HG03520 (cell line): ENCODE results near the gene MACROD2.
"Not testable (repeated sequence)": the region's sequence is repeated elsewhere in the genome, so short reads cannot be mapped to it uniquely, and the experiment has no call there.

ENCODE experiments used
- ATAC-seq: cut with Tn5 transposase; IDR thresholded peaks from one replicate; pipeline ENCODE4 v1.9.1; 2021; ENCODE audit warnings: mild to moderate bottlenecking, moderate library complexity; ENCODE audit not compliant: unreplicated experiment

Gene MACROD2

DNA sequence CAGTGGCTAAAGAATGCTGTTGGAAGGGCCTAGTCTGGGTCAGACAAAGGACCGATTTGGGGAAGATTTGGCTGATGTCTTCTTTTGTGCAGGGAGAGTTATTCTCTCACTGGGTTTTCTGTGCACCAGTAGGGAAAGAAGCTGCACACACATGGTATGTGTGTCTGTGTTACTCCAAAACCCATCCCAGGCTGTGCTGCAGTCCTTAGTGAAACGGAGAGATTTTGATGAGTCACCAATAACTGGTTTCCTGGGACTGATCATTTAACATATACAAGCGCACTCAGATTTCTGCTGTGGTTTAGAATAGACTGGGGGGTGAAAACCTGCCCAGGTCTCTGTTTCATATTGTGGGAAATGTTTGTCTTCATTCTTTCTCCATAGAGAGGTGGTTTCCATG is 1528.1 kb downstream of the MACROD2 start:
- ATAC-seq: no peak

DNA sequence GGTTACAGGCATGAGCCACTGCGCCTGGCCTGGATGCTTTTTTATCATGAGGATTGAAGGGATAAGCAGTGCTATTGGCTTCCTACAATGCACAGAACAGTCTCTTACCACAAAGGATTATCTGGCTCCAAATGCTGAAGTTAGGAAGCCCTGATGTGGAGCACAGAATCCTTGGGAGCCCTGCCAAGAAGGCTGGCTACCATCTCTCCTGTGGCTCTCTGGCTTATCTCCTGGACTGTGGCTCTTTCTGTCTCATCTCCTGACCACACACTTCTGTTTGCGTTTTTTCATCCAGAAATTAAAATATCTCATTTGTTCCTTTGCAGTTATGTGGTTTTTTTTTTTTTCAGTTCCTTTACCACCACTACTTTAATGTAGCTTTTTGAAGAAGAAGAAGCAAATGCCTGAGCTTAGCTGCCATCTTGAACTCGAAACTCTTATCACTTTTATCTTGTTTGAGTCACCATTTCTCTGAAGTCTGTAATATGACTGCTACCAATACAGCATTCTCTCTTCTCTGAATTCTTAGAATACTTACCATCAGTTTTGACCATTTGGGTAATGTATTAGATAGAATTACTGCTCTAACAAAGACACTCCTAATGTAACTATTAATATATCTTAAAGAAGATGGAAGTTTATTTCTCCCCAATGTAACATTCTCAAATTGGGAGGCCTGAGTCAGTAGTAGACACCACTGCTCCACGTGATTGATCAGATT is 1533.2 kb downstream of the MACROD2 start:
- ATAC-seq: no peak

DNA sequence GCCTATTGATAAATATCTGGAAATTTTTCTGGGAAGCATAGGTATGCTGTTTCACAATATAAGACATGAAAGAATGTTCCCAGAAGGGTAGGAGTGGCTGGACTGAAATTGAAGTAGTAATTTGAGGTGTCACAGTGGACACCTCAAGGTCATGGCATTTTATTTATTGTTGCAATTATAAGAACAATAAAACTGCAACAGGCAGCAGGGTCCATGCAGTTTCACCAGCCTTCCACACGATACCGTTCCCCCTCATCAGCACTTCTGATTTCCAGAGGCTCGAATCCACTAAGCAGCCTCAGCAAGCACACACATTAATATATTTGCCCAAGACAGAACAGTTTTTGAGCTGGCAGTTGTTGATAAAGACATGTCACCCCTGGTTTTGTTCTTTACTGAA is 1540.5 kb downstream of the MACROD2 start:
- ATAC-seq: no peak

DNA sequence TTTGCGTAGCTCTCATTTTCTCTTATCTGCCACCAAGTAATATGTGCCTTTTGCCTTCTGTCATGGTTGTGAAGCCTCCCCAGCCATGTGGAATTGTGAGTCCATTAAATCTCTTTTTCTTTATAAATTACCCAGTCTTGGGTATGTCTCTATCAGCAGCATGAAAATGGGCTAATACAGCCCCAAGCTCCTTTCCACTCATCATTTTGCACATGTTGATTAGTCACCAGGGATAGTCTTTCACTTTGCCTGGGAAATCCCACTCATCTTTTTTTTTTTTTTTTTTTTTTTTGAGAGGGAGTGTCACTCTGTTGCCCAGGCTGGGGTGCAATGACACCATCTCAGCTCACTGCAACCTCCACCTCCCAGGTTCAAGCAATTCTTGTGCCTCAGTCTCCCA is 1541.9 kb downstream of the MACROD2 start:
- ATAC-seq: not testable (repeated sequence)

DNA sequence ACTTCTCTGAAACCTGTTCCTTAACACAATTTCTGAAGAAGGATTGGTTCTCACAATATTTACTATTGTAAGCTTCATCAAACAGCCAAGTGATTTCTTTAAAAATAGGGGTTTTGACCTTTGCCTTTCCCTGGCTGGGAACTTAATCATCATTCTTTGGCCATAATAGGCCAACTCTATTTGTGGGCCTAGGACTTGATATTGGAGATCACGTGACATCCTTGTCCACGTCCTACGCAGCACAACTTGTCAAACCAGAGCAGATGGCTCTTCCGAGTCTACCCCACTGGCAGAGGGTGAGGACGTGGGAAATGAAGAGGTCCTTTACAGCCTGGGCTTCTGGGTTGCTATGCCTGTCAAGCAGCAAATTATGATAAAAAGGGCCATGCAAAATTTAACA is 1547.3 kb downstream of the MACROD2 start:
- no peak for ATAC-seq

DNA sequence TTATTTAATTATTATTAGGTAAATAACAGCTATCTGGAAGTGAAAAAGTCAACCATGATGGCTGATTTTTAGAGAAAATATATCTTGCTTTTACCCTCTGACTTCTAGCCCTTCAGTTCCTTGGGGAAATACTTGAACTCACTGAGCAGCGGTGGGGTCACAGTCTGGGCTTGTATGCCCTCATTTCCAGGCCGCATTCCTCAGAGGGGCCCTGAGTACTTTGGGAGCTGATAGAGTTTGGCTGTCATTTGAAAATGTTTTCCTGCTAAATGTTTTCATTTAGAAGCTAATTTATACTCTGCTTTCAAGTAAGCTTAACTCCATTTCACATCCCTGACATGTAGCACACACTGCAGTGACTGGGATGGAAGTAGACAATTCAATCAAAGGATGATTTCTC is 1549.4 kb downstream of the MACROD2 start:
- no peak for ATAC-seq

DNA sequence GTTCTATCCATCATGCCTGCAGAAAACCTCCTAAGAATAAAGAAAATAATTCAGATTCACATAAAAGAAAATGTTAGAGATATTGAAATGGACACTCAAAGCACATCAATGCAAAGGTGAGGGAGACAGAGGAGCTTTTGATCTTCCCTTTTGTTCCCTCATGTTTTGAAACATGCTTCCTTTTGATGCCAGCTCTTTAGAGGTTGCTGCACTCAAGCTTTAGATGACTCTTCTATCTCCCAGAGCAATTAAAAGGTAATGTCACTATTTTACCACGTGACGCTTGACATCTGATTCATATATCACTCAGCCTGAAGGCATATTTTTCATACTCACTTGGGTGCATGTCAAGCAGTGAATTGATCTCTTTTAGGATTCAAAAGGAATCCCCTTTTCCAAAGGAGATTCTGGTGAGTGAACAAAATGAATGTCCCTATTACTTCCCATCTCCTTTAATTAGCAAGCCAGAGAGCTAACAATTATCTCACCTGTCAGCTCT is 1551.3 kb downstream of the MACROD2 start:
- ATAC-seq: no peak

DNA sequence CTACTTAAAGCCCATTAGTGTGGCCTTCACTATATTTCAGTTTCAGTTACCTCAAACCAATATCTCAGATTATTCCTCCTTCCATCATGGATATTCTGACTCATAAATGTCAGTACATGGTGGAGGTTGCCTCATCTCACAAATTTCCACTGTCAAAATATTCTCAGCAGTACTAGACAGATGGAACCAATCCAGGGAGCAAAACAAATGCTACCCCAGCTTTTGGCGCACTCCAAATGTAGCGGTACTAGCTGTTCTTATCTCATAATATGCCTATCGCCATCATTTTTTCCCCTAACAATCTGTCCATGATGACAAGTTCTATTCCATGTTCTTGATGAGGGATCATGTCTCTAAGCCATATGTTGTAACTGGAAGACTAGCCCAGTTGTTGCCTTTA is 1551.8 kb downstream of the MACROD2 start:
- ATAC-seq: no peak

DNA sequence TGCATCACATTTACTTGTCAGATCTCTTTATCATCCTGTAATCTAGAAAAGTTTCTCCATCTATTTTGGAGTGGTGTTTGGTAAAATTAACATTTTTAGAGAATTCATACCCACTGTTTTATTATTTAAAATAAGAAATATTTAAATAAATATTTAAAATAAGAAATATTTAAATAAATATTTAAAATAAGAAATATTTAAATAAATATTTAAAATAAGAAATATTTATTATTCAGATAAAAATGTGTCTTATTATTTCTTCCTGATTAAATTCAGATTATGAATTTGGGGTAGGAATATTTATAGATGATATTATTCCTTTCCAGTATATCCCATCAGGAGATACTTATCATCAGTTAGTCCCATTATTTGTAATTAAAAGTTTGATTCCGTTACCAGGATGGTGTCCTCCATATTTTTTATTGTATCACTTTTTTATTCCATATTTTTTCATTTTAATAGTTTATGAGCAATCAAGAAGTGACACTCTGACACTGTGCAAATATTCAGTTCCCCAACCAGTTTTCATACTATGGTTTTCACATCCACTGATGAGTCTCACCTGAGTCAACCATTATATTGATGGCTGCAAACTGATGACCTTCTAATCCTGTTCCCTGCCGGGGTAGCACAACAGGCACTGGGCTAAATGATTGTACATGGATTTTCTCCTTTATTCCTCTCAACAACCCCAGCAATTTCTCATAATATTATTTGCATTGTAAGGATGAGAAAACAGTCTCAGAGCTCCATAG is 1555.0 kb downstream of the MACROD2 start:
- no peak for ATAC-seq

DNA sequence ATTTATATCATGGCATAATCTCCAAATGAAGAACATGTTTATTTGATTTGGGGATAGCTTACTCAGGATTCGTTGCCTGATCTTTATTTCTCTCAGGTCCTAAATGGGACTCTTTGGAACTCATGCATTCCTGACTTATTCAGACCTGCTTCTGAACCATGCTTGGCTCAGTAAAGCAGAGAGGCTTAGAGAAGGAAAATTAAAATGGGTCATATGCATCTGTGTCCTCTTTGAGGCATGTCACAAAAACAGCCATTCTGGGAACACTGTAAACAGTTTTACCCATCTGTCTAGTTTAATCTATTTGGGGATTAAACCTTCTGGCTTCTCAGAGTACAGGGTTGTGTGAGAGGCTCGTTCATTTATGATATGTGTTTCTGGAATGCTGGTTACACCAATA is 1560.6 kb downstream of the MACROD2 start:
- no peak for ATAC-seq

DNA sequence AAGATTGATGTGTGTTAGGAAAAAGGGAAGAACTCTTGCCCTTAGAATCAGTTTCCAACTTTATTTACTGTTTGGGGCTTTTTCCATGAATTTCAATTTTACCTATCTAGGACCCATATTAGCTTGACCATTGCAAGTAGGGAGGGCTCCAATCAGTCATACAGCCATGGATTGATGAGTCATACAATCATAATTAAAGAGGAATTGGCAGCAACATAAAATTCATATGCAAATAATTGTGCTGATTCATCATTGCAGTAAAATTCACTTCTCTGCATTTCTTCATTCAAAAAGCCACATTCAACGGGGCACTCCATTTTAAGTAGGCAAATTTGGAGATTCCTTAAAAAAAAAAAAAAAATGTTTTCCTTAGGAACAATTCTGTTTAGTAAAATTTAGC is 1561.6 kb downstream of the MACROD2 start:
- ATAC-seq: no peak

DNA sequence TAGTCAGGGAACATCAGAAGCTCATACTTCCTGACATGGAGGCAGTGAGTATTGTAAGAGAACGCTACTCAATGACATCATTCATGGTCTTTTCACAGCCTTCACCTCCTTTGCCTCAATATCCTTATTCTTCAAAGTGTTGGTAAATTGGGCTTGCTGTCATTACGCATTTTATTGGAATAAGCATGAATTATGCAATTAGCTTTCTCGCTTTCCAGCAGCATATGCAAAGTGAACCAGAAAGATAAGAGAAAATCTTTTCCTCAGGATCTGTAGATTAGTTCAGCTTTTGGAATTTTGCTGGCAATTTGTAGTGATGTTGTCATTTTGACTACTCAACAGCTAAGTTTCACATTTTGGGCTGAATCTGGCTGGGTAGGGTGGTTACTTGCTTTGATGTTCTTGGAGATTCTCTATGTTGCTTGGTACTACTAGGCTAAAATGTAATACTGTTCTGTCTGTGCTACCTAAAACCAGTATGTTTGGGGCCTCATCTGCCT is 1565.8 kb downstream of the MACROD2 start:
- no peak for ATAC-seq

DNA sequence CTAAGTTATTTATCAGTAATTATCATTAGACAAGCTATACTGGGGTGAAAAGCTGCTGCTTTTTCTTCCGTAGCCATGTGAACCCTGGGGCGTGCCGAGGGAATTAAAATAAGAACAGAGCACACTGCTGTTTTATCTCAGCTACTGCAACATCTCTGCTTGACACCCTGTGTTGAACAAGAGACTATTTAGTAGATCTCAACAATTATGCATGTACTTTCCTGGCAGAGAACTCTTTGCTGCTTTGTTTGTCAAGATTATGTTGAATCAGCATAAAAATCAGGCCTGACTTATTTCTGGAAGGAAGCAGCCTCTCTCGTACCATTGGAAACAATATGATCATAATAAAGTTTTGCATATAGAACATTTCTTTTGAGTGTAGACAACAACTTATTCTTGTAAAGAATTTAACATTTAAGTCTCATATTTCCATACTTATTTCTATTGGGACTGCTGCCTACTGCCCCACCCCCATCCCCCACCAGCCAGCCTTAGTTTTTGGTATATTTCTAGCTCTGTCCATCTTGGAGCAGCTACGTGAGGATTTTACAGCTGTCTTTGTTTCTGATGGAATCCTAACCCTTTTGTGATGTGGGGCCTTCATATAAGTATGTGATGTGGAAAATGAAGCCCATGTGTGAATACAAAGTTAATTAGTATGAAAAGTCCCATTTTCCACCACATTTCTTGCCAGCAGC is 1566.5 kb downstream of the MACROD2 start:
- ATAC-seq: no peak

DNA sequence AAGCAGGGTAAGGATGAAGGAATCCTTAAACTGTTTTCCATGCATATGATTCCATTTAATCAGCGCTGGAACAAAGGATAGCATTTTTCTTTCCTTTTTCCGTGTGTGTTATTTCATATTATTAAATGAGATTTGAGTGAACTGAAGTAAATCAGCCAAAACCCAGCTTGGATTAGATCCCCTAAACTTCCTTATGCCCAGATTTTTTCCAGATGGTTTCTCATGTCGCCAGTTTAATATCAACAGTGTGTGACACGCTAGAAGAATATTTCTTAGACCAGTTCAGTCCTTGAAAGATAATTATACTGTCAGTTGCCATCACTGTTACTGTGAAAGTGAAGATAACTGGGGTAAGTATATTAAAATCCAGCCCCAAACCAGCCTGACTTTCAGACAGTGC is 1568.5 kb downstream of the MACROD2 start:
- no peak for ATAC-seq

DNA sequence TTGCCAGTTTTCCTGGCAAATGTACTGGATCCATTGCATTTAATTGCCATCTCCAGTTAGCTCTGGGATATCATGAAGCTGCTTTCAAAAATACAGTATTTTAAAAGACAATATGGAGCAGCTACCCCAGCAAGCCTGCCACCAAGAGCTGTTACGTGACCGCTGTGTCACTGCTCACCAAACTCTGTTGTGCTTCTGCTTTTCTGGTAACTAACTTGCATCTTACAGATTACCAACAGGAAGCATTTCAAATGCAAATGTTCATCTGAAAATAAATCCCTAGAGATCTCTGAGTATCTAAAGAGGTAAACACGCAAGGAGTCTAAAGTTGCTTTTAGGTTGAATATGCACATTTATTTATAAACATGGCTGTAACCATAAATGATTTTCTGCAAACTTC is 1569.7 kb downstream of the MACROD2 start:
- ATAC-seq: peak; percentile 87

DNA sequence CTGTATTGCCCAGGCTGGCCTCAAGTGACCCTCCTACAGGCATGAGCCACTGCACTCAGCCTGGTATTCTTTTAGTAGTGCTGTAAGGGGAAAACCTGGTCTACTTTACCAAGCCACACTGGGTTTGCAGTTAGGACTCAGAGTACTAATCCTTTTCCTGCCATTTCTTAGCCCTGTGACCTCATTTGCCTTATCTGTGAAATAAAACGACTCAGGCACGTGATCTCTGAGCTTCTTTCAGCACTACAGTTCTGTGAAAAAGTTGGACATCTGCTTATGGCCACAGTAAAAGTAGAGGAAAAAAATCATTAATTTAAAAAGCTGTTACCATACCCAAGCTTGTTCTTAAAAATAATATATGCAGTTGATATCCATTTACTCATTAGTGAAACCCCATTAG is 1570.5 kb downstream of the MACROD2 start:
- no peak for ATAC-seq

DNA sequence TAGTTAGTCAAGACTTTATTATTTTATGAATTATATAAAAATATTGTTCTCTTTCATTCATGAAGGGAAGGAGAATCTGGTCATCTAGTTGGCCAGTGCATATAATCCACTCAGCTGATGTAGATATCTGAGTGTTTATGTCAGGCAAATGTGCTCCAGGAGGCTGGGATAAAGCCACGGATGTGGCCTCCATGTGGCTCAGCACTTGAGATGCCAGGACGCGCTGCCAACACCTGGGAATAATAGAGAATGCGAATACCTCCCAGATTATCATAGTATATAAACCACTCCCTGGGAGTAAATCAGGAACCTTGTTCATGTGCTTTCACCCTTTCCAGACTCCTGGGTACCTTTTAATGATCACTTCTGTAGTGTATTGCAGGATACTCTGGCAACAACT is 1571.9 kb downstream of the MACROD2 start:
- no peak for ATAC-seq

DNA sequence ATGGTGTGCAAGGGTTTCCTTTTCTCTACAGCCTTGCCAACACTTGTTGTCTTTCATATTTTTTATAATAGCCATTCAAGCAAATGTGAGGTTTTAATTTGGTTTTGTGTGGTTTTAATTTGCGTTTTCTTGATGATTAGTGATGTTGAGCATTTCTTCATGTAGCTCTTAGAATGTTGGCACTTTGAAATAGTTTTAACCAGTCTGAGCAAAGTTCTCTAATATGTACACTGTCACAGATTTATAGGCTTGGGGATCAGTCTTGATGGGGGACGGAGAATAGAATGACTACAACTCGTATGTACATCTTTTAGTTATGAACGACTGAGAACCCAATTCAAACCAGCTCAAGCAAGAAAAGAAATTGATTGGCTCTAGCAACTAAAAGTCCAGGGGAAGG is 1574.8 kb downstream of the MACROD2 start:
- no peak for ATAC-seq

DNA sequence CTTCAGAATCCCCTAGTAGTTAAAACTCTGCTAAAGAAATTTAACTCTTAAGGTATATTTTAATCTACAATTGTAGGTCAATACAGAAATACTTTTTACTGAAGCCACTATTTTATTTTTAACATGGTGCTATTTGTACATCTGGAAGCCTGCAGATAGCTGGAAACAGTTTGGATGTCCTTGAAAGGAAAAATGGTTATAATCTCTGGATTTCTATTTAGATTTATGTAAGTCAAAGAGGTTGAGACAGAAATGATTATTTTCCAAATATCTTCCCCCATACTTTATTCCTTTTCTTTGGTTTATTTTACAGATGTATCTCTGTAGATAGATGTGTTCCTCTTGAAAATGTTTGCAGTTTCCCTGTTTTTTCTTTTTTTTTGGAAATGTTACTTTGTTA is 1575.7 kb downstream of the MACROD2 start:
- ATAC-seq: no peak

DNA sequence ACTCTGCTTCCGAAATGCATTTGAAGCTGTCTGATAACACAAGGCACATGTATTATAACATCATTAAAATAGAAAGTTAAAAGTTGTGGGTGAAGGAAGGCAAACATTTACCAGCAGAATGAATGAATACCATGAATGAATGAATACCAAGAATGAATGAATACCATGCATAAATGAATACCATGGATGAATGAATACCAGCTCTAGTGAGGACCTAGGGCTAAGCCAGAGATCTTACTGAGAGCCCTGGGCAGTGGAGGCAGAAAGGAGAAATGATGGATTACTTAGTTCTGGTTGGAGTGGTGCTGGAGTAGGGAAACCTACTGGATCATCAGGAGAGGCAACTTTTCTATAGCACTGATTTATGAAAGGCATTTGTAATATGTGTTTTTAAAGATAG is 1579.9 kb downstream of the MACROD2 start:
- ATAC-seq: no peak

DNA sequence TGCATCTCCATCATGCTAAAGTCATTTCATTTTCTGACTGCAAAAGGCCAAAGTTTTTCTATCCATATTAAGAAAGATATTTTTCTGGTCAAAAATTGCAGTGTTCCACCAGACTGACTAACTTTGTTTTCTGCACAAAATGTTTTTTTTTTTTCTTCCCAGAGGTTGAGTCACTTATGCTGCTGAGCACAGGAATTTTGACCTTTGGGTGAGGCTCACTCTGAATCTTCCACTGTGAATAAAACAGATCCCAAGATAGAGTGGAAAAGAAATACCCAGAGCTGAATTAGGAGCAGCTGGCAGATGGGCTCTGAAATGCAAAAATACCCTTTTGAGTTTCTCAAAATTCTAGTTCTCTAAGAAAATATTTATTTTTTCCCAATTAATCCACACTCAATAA is 1581.1 kb downstream of the MACROD2 start:
- ATAC-seq: no peak

DNA sequence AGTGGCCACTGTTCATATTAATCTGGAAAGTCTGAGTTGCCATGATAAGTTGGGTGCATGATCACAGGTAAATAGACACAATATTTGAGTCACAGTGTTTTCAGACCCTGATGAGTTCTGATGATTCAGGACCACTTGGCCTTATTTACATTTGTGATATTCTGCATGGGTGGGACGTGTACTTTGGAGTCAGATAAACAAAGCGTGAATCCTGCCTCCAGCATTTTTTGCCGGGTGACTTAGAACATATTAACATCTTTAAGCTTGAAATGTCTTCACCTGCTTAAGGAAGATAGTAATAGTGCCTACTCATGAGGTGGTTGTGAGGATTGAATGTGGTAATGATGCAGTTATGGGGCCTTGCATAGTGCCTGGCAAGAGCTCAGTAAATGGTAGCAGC is 1582.8 kb downstream of the MACROD2 start:
- ATAC-seq: no peak
